Peyer's patch (tissue), 4 donors: Measurements from ENCODE around the gene APOBEC2. TPM values are rescaled to one million over a fixed set of nuclear protein-coding genes. Genes with fewer than 3 reads are reported as not detected.

Source experiments
- DNase-seq, 3 donors: peaks; one replicate each; pipeline ENCODE4 v3.0.0-alpha.2; 2017 to 2019
- H3K27ac ChIP-seq, 4 donors: fragments of 200-600 bp; sonication (generic); one replicate each; pipeline ENCODE4 v1.5.1; 2016 to 2019
- H3K27me3 ChIP-seq, 2 donors: fragments of 200-600 bp; sonication (generic); one replicate each; pipeline ENCODE4 v1.5.1; 2019
- H3K36me3 ChIP-seq, 3 donors: fragments of 200-600 bp; sonication (generic); one replicate each; pipeline ENCODE4 v1.5.1; 2016 to 2019
- H3K4me1 ChIP-seq, 4 donors: fragments of 200-600 bp; sonication (generic); one replicate each; pipeline ENCODE4 v1.5.1; 2016 to 2019
- H3K4me3 ChIP-seq, 4 donors: fragments of 200-600 bp; sonication (generic); 1 replicate in 3 of 4; 2 replicates in 1 of 4; pipeline ENCODE4 v1.5.1; 2016 to 2019; ENCODE audit warnings: mild to moderate bottlenecking in 1 of 4
- H3K9me3 ChIP-seq, 4 donors: fragments of 200-600 bp; sonication (generic); one replicate each; pipeline ENCODE4 v1.5.1; 2016 to 2019; ENCODE audit warnings: mild to moderate bottlenecking in 1 of 4
- POLR2A ChIP-seq, 2 donors: fragments of 450-650 bp; IDR thresholded peaks; one replicate each; pipeline ENCODE4 v1.5.1; 2017; ENCODE audit warnings: antibody characterized with exemption in 2 of 2, mild to moderate bottlenecking in 2 of 2, moderate library complexity in 2 of 2
- total RNA-seq, 4 donors: library from RNA; depleted of rRNA; stranded (reverse); fragments of >200 nt; gene quantifications; one replicate each; pipeline ENCODE4 v1.1.0, GENCODE V29; 2016
- TF ChIP-seq, protein P1 (sequence below), 6 experiments: fragments of 450-650 bp in 4 of 6; fragments of 200-600 bp in 2 of 6; sonication (generic) in 1 of 6; IDR thresholded peaks; one replicate each; pipeline ENCODE4 v1.5.1; 2017 to 2019; ENCODE audit warnings: antibody characterized with exemption in 6 of 6, mild to moderate bottlenecking in 3 of 6, moderate library complexity in 1 of 6

Gene APOBEC2
- total RNA-seq, 4 donors from 2014 or later: 1.1 TPM; not detected in 3

DNA sequence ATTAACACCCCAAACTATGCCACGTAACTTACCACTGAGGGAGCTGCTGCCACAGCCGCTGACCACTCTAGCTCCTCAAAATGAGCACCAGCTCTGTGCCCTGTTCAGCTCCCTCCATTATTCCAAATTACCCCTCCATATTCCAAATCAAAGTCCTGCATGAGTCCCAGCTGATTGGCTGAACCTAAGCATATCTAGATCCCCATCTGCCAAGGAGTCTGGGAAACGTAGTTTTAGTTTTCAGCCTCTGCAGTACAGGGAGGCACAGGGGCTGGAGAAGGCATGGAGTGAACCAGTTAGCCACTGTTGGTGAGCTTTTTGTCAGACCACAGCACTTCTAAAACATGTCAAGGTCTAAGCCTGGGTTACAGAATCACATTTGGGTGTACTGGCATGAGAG lies 29.9 kb upstream of the APOBEC2 start:
- Histone ChIP-seq H3K27me3 (no peaks in the 10 kb centered on the region), H3K4me1 (peaks cover 0 to 7% (median 2%) of the 10 kb centered on the region in 4 donors), H3K36me3 (no peaks in the 10 kb centered on the region), H3K9me3 (no peaks in the 10 kb centered on the region), H3K4me3 (no peak overlapping the region), H3K27ac (no peak overlapping the region)
- TF ChIP-seq, protein P1, sequence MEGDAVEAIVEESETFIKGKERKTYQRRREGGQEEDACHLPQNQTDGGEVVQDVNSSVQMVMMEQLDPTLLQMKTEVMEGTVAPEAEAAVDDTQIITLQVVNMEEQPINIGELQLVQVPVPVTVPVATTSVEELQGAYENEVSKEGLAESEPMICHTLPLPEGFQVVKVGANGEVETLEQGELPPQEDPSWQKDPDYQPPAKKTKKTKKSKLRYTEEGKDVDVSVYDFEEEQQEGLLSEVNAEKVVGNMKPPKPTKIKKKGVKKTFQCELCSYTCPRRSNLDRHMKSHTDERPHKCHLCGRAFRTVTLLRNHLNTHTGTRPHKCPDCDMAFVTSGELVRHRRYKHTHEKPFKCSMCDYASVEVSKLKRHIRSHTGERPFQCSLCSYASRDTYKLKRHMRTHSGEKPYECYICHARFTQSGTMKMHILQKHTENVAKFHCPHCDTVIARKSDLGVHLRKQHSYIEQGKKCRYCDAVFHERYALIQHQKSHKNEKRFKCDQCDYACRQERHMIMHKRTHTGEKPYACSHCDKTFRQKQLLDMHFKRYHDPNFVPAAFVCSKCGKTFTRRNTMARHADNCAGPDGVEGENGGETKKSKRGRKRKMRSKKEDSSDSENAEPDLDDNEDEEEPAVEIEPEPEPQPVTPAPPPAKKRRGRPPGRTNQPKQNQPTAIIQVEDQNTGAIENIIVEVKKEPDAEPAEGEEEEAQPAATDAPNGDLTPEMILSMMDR (IDR thresholded peaks at IDR 0.05): no peak
- TF ChIP-seq POLR2A (IDR thresholded peaks at IDR 0.05): no peak
- no peak for DNase-seq

GRCh38 chr6:41025966-41026530 lies 27.0 kb upstream of the APOBEC2 start:
- Histone ChIP-seq H3K27ac (no peak overlapping the region), H3K36me3 (no peaks in the 10 kb centered on the region), H3K4me1 (peaks cover 0 to 15% (median 7%) of the 10 kb centered on the region in 4 donors), H3K27me3 (no peaks in the 10 kb centered on the region), H3K9me3 (no peaks in the 10 kb centered on the region), H3K4me3 (no peak overlapping the region)
- no peak for TF ChIP-seq POLR2A (IDR thresholded peaks at IDR 0.05)
- TF ChIP-seq, protein P1 (IDR thresholded peaks at IDR 0.05): no peak
- DNase-seq: no peak

- peak overlapping the region in 1 of 4 donors; percentile 75 for H3K27ac ChIP-seq
- TF ChIP-seq, protein P1 (IDR thresholded peaks at IDR 0.05): no peak
- TF ChIP-seq POLR2A (IDR thresholded peaks at IDR 0.05): no peak
- H3K4me1 ChIP-seq: peaks cover 0 to 15% (median 7%) of the 10 kb centered on the region in 4 donors
- no peak for DNase-seq
- peak overlapping the region in 2 of 4 donors; percentile 32 to 52 for H3K4me3 ChIP-seq
- H3K9me3 ChIP-seq: no peaks in the 10 kb centered on the region
- no peaks in the 10 kb centered on the region for H3K36me3 ChIP-seq
- no peaks in the 10 kb centered on the region for H3K27me3 ChIP-seq
These were observed 25.8 kb upstream of the APOBEC2 start for GRCh38 chr6:41027241-41027640.

GRCh38 chr6:41027799-41028560 lies 25.0 kb upstream of the APOBEC2 start:
- Histone ChIP-seq H3K36me3 (no peaks in the 10 kb centered on the region), H3K27me3 (no peaks in the 10 kb centered on the region), H3K4me1 (peaks cover 0 to 15% (median 7%) of the 10 kb centered on the region in 4 donors), H3K4me3 (peak overlapping the region; percentile 32 to 58 (median 48)), H3K9me3 (no peaks in the 10 kb centered on the region), H3K27ac (peak overlapping the region in 3 of 4 donors; percentile 24 to 75 (median 48))
- peak; percentile 79 to 90 (median 87) for DNase-seq
- TF ChIP-seq, protein P1 (IDR thresholded peaks at IDR 0.05): peak; percentile 93 to 99 (median 97)
- TF ChIP-seq POLR2A (IDR thresholded peaks at IDR 0.05): no peak

DNA sequence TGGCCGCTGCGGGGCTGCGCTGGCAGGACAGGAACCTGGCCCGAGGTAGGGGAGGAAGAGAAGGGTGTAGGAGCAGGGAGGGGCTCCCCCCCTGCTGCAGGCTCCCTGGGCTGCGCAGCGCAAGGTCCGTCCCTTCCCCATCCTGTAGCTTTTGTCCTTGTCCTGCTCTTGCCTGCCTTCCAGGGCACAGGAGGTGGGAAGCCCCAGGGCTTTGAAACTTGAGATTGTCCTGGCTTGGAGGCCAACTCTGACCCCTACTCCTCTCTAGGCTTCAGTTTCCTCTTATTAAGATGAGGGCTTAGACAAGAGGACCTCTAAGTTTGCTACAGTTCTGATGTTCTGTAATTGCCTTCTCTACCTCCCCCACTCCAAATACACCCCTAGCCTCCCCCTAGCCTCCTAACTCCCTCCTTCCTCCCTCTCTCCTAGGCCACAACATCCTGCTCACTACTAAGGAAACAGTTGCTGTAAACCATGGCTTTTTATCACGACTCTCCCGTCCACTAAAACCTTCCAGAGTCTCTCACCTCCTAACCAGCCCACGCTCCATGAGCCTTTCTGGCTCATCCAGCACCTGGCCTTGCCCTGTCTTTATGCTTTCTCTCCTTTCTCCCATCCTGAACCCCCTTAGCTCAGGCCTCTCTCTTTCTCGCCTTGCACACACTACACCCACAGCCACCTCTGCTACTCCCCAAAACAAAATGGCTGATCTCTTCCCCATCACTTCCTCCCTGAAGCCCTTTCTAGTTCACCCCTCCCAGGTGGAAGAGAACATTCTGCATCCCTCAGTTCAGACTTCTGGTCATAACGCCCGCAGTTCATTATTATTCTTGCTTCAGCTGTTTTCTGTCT lies 24.2 kb upstream of the APOBEC2 start:
- no peaks in the 10 kb centered on the region for H3K36me3 ChIP-seq
- H3K27me3 ChIP-seq: no peaks in the 10 kb centered on the region
- H3K4me3 ChIP-seq: peak overlapping the region; percentile 32 to 58 (median 48)
- TF ChIP-seq POLR2A (IDR thresholded peaks at IDR 0.05): no peak
- TF ChIP-seq, protein P1 (IDR thresholded peaks at IDR 0.05): no peak
- no peaks in the 10 kb centered on the region for H3K9me3 ChIP-seq
- peak overlapping the region in 3 of 4 donors; percentile 24 to 75 (median 48) for H3K27ac ChIP-seq
- H3K4me1 ChIP-seq: peaks cover 0 to 15% (median 7%) of the 10 kb centered on the region in 4 donors
- DNase-seq: no peak
